ENCODE results near the gene CLEC17A. TPM values are rescaled to one million over a fixed set of nuclear protein-coding genes. Genes with fewer than 3 reads are reported as not detected.

Gene CLEC17A
- total and polyA plus RNA-seq, 2 of the 13 experiments (the other 11 are each of a cell fraction or from before 2014, with no cell fraction given): not detected

- TF ChIP-seq RERE (CRISPR knock-in tag; IDR thresholded peaks at IDR 0.05; ENCODE audit: low read depth) (no peak), ATF3 (CRISPR knock-in tag; IDR thresholded peaks at IDR 0.05) (no peak), NR1H2 (CRISPR knock-in tag; IDR thresholded peaks at IDR 0.05; ENCODE audit: borderline replicate concordance, low read depth) (no peak), ZMYM3 (CRISPR knock-in tag; IDR thresholded peaks at IDR 0.05) (0 out of 2 replicates have a peak, but pooled peaks have one; percentile 27), ZBTB25 (CRISPR knock-in tag; IDR thresholded peaks at IDR 0.05) (0 out of 2 replicates have a peak, but pooled peaks have one; percentile 20), PHF21A (CRISPR knock-in tag; IDR thresholded peaks at IDR 0.05) (peak; percentile 35; the same call in 1 of the 2 replicates), RCOR2 (CRISPR knock-in tag; IDR thresholded peaks at IDR 0.05) (no peak), KDM6A (CRISPR knock-in tag; IDR thresholded peaks at IDR 0.05; ENCODE audit: low read depth) (0 out of 2 replicates have a peak, but pooled peaks have one; percentile 35), ZNF589 (CRISPR knock-in tag; conservative IDR thresholded peaks at IDR 0.05) (no peak), PTBP1 (IDR thresholded peaks at IDR 0.05; ENCODE audit: low read depth, low read length, poor library complexity, severe bottlenecking) (no peak), ZNF513 (CRISPR knock-in tag; conservative IDR thresholded peaks at IDR 0.05) (no peak), HIC2 (CRISPR knock-in tag; IDR thresholded peaks at IDR 0.05; ENCODE audit: low read depth) (no peak), FOXO1 (CRISPR knock-in tag; IDR thresholded peaks at IDR 0.05) (peak; percentile 68; the same call in 1 of the 2 replicates)
- TF ChIP-seq, protein P1, sequence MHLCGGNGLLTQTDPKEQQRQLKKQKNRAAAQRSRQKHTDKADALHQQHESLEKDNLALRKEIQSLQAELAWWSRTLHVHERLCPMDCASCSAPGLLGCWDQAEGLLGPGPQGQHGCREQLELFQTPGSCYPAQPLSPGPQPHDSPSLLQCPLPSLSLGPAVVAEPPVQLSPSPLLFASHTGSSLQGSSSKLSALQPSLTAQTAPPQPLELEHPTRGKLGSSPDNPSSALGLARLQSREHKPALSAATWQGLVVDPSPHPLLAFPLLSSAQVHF (CRISPR knock-in tag; IDR thresholded peaks at IDR 0.05): no peak
- TF ChIP-seq, protein P2, sequence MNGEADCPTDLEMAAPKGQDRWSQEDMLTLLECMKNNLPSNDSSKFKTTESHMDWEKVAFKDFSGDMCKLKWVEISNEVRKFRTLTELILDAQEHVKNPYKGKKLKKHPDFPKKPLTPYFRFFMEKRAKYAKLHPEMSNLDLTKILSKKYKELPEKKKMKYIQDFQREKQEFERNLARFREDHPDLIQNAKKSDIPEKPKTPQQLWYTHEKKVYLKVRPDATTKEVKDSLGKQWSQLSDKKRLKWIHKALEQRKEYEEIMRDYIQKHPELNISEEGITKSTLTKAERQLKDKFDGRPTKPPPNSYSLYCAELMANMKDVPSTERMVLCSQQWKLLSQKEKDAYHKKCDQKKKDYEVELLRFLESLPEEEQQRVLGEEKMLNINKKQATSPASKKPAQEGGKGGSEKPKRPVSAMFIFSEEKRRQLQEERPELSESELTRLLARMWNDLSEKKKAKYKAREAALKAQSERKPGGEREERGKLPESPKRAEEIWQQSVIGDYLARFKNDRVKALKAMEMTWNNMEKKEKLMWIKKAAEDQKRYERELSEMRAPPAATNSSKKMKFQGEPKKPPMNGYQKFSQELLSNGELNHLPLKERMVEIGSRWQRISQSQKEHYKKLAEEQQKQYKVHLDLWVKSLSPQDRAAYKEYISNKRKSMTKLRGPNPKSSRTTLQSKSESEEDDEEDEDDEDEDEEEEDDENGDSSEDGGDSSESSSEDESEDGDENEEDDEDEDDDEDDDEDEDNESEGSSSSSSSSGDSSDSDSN (CRISPR knock-in tag; IDR thresholded peaks at IDR 0.05): no peak
- TF ChIP-seq, protein P3, sequence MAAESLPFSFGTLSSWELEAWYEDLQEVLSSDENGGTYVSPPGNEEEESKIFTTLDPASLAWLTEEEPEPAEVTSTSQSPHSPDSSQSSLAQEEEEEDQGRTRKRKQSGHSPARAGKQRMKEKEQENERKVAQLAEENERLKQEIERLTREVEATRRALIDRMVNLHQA (CRISPR knock-in tag; IDR thresholded peaks at IDR 0.05): no peak
Observed at GRCh38 chr19:14616407-14616806, 33.5 kb downstream of the CLEC17A start (continued).
